ENCODE measurements around the gene RFXANK.

The RFXANK gene

DNA sequence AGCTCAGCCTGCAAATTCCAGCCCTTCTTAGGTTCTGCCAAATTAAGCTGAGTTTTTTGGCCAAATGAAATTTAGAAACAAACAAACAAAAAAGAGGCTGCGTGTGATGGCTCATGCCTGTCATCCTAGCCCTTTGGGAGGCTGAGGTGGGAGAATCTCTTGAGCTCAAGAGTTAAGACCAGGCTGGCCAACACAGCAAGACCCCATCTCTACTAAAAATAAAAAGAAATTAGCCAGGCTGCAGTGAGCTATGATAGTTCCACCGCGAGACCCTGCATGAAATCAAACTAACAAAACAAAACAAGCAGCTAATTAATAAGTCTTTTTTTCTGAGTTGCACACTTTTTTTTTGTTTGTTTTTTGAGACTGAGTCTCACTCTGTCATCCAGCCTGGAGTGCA is 37.6 kb downstream of the RFXANK start:
- DNase-seq: no peak

DNA sequence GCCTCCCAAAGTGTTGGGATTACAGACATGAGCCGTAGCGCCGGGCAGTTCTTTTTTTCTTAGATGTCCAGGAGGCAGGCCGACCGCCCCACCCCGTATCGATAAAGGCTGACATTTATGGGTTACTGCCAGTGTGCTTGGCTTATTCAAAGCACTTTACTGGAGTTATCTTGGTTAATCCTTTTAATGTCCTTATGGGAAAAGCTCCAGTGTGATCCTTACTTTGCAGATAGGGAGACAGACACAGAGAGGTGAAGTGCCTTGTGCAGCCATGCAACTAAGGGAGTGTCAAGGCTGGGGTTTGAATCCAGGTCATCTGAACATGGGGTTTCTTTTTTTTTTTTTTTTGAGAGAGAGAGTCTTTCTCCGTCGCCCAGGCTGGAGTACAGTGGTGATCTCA is 38.9 kb downstream of the RFXANK start:
- DNase-seq: no peak

DNA sequence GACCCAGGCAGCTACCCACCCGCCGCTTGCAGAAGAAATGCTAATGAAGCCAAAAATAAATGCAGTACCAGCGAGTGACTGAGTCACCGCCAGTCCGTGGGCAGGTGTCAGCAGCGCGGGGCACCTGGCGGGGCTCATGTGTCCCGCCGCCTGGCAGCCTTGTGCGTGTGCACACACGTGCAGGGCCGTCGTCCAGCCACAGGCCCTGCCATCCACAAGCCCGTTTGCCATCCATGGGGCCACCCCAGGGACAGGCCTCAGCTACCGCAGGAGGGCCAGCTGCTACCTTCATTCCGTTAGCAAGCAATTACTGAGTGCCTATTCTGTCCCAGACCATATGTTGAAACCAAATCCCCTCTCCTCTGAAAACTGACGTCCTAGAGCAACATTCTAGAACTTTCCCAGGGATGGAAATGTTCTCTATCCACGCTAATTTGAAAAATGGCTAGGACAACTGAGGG is 40.2 kb downstream of the RFXANK start:
- no peak for DNase-seq

DNA sequence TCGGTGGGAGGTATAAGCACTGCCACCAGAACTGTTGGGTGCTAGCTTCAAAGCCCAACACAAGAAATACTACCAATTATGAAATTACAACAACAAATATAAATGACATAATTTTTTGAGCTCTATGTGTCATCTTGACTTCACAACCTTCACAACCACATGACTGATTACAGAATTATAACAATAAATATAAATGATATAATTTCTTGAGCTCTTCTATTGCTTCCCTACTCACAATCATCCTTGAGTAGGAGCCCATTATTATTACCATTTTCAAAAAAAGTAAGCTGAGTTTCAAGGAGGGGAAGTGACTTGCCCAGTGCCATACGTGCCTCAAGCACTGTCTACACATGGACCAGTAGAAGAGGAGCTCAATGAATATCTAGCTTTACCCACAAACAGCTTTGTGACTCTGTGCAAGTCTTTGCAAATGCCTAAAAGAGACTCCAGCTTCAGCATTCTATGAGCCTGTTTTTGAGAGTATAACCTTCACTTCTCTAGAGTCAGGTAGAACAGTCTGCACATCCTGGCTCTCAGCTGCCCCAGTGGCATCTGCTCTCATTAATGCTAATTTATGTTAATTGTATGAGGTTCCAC is 42.3 kb downstream of the RFXANK start:
- DNase-seq: no peak

DNA sequence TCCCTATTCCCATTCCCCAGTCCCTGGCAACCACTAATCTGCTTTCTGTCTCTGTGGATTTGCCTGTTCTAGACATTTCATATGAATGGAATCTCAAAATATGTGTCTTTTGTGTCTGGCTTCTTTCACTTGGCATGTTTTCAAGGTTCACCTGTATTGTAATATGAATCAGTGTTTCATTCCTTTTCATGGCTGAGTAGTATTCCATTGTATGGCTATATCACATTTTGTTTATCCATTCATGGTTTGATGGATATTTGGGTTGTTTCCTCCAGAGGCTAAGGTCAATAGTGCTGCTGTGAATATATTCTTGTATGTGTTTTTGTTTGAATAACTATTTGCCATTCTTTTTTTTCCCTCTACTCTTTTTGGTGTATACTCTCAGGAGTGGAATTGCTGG is 44.1 kb downstream of the RFXANK start:
- no peak for DNase-seq

DNA sequence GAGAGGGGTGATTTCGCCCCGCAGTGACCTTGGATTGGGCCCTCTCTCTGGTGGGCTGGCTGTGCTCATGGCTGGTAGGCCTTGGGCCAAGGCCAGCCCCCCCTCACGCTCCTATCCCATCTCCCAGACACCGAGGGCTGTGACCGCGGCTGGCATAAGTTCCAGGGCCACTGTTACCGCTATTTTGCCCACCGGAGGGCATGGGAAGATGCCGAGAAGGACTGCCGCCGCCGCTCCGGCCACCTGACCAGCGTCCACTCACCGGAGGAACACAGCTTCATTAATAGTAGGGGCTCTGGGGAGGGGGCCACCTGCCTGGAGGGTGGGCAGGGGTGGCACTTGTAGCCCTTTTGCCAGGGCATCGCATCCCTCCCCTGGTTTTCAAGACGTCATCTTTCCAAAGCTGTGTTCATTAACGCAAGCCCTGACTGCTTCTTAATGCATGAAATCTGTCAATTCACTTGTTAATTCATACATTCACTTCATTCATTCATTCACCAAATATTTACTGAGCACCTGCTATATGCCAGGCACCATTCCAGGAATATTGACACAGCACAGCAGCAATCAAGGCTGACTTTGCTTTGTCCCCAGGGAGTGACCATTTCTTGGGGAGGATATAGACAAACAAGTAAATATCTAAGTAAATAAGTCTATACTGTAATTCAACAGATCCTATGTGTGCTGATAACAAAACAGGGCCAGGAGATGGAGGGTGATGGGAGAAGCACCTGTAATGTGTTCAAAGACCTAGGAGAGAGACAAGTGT is 46.3 kb downstream of the RFXANK start:
- DNase-seq: no peak

DNA sequence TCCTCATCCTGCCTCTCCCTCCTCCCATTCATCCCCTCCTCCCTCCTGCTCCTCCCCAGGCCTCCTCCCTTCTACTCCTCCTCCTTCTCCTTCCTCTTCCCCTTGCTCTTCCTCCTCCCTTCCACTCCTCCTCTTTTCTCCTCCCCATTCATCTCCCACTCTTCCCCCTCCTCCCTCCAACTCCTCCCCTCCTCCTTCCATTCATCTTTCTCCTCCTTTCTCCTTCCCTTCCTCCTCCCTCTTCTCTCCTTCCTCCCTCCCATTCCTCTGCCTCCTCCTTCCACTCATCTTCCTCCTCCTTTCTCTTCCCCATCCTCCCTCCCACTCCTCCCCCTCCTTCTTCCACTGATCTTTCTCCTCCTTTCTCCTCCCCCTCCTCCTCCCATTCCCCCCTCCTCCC is 47.6 kb downstream of the RFXANK start:
- DNase-seq: no peak

DNA sequence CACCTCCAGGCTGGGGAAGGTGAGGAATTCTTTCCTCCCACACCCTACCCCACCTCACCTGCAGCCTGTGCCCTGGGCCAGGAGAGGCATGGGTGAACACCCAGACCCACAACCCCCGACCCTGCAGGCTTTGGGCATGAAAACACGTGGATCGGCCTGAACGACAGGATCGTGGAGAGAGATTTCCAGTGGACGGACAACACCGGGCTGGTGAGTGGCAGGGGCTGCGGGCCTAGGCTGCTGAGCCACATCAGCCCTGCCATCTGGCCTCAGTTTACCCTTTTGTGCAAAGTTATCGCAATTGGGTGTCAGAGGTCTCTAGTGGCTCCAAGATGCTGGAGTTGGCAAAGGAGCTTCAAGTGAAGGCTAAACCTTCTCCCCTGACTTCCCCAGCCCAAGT is 48.4 kb downstream of the RFXANK start:
- DNase-seq: no peak

DNA sequence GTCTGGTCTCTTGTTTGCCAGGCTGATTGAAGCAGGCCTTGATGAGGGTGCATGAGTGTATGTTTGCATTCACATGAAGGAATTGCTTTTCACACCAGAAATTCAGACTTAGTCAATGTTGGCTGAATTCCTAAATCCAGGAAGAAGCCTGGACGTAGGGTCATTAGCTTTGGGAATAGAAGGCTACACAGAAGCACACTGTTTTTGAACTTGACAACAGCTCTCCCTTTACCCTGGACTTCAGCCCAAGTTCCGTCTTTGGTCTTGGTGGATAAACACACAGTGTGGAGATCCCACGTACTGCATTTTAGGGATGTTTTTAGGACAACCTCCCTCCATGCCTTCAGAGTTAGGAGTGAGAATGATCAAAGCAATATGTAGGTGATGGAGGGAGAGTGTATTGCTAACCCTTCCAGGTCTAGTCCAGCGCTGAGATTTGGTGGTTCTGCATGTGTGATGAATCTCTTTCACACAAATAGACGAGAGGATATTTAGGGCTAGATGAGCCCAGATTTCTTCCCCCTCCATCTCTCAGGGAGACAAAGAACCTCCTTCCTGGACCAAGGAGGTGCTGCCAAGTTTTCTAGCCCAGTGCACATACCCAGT is 58.2 kb downstream of the RFXANK start:
- no peak for DNase-seq

Data from right kidney (tissue), 1 donor.